GM18870 (cell line): ENCODE data around the gene SLC9A1.

Experiments used
- ATAC-seq: cut with Tn5 transposase; IDR thresholded peaks from one replicate; pipeline ENCODE4 v1.9.1; 2021; ENCODE audit warnings: moderate library complexity; ENCODE audit not compliant: unreplicated experiment

The SLC9A1 gene

DNA sequence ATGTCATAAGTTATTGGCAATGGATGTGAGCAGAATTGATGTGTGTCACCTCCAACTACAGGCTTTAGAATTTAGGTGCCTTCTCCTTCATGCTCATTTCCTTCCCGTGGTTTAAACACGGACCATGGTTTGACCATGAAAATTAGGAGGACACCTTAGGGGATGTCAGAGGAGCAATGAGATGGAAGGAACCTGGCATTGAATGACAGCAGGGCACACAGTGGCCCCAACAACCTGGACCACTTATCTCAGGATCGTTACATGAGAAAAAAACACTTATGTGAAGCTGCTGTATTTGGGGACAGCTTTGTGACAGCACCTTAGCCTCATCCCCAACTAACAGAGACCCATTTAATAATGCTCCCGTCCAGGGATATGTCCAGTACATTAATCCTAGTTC, 70.8 kb downstream of the SLC9A1 start:
- no peak for ATAC-seq

DNA sequence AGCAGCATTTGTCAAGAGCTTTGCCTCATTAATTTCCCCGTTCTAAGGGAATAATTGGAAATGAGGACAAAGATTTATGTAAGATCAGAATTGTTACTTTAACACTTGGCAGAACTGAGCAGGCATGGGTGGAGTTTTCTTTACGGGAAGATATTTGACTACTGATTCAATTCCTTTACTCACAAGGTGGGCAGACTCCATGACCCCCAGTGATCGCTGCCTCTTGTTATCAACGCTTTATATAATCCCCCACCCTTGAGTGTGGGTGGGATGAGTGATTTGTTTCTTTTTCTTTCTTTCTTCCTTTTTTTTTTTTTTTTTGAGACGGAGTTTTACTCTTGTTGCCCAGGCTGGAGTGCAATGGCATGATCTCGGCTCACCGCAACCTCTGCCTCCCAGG, 77.0 kb downstream of the SLC9A1 start:
- no peak for ATAC-seq

DNA sequence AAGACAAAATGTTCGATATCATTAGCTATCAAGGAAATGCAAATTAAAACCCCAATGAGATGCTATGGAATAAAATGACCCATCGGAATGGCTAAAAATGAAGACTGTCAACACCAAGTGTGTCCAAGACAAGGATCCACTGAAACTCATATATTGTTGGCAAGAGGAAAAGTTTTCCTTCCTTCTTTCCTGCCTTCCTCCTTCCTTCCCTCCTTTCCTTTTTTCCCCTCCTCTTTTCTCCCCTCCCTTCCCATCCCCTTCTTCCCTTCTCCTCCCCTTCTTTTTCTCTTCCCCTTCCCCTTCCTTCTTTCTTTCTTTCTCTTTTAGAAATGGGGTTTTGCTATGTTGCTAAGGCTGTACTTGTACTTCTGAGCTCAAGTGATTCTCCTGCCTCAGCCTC, 78.1 kb downstream of the SLC9A1 start:
- no peak for ATAC-seq

DNA sequence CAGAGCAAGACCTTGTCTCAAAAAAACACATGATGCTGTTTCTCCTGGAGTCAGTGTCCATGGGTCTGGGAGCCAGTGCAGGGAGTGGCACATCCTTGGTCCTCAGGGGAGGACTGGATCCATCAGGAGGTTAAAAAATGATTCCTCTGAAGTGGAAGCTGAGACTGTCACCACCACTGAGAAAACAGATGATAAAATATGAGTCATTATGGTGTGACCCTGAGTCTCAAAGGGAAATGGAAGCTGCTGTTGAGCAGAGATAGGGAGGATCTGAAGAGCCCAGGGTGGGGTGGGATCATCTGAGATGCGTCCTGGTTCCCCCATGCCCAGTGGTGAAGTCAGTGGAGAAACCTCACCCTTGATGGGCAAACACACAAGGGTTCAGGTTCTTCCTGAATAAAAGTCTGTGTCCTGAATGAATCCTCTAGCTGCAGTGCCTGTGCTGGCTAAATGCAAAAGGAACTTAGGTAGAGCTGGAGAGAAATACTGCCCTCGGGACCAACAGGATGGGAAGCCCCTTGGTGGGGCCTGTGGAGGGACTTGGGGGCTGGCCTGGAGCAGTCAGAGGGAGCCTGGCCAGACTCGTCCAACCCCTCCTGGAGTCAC, 80.6 kb downstream of the SLC9A1 start:
- ATAC-seq, result no peak

DNA sequence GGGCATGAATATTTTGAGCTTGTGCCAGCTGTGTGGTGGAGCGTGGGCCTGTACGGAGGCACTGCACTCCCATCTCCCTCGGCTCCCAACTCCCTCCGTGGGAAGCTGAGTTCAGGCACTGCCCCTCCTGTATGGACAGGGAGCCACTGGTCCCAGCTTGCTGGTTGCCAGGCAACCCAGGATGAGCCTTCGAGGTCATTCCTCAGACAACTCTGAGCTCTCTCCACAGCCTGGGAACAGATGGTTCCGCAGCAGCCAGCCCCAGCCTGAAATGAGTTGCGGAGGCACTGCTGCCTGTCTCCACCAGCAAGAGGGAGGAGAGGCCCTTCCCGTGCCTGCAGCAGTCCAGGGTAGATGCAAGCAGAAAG, 83.9 kb downstream of the SLC9A1 start:
- no peak for ATAC-seq

DNA sequence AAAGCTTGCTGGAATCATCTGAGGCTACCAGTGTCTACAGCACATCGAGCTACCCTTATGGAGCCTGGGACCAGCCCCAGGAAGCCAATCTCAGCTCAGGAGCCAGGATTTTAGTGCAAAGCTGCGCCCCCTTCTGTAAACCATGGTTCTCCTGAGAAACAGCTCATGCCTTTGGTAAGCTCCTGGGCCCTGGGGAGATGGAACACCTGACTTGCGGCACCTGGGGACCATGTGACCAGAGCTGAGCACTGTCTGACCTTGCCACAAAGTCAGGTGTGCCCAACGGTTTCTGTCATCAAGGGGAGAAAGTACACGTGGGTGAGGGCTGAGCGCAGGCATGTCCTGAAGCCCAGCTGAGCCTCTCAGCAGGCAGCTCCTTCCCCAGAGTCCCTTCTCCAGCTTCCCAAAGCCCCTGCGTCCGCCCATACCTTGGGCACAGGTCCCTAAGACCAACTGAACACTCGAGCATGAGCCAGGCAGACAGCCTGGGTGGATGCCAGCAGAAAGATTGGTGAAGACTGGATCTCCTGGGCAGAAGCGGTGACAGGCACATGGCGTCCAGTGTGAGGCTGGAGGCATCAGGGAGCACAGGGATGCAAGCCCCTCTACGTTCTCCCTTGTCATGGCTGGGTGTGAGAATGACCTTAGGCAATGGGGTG, 84.4 kb downstream of the SLC9A1 start:
- ATAC-seq, result no peak

DNA sequence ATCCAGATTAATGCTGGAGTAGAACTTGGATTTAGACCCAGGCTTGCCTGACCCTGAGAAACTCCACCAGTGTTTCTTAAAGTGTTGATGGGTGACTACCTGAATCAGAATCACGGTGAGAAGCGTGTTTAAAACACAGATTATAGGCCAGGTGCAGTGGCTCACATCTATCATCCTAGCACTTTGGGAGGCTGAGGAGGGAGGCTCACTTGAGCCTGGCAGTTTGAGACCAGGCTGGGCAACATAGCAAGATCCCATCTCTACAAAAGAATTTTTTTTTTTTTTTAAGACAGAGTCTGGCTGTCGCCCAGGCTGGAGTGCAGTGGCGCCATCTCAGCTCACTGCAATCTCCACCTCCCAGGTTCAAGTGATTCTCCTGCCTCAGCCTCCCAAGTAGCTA, 86.0 kb downstream of the SLC9A1 start:
- no peak for ATAC-seq

DNA sequence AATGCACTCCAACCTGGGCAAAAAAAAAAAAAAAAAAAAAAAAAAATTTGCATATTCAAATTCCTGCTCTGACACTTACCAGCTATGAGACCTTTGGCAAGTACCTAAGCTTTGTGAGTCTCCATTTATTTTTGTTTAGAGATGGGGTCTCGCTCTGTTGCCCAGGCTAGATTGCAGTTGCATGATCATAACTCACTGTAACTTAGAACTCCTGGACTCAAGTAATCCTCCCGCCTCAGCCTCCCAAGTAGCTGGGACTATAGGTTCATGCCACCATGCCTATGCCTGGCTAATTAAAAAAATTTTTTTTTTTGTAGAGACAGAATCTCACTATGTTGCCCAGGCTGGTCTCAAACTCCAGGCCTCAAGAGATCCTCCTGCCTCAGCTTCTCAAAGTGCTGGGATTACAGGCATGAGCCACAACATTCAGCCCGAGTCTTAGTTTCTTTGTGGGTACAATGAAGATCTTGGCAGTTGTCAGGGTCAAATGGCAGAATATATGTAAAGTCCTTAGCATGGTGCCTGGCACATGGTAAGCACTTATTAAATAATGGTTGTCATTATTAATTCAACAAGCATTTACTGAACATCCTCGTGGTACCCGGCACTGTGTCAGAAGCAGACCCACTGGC, 88.8 kb downstream of the SLC9A1 start:
- ATAC-seq, result no peak

DNA sequence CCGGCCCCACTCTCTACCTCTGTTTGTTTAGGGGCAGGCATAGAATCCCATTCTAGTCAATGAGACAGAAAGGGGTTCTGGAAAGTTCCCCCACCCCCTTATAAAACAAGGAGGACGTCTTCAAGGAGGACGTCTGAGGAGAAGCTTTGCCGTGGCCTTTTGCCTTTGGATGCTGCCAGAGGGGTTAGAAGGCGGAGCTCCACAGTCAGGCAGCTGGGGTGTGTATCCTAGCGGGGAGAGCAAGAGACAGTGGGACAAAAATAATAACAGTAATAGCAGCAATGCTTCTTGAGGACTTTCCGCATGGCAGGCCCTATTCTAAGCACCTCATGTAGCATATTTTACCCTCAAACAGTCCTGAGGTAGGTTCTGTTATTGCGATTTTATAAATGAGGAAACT, 94.0 kb downstream of the SLC9A1 start:
- ATAC-seq, result no peak

DNA sequence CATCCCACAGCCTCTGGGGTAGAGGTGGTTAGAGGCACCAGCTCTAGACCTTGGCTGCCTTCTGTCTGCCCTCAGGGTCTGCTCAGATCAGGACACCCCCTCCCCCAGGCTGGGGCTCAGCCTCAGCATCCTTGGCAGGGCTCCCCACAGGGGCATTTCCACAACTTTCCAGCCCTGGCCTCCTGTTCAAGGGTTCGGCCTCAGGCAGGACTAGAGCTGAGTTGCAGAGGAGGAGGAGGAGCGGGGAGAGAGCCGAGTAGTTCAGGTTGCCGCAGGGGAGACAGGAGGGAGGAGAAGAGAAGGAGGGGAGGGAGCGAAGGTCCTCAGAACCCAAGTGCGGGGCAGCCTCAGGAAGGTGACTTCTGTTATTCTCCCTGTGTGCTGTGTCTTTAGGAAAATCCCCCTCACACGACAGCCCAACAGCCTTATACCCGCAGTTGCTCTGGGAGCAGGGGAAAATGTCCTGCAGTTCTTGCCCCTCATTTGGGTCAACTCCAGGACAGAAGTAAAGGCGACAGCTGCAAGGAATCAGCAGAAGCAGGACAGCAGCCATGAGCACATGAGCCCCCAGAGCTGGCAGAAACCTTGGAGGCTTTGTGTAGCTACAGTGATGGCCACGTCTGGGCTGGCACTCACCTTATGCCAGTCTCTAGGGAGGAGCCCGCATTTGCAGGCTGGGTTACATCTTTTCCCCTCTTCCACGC, 95.8 kb downstream of the SLC9A1 start:
- ATAC-seq, result no peak

DNA sequence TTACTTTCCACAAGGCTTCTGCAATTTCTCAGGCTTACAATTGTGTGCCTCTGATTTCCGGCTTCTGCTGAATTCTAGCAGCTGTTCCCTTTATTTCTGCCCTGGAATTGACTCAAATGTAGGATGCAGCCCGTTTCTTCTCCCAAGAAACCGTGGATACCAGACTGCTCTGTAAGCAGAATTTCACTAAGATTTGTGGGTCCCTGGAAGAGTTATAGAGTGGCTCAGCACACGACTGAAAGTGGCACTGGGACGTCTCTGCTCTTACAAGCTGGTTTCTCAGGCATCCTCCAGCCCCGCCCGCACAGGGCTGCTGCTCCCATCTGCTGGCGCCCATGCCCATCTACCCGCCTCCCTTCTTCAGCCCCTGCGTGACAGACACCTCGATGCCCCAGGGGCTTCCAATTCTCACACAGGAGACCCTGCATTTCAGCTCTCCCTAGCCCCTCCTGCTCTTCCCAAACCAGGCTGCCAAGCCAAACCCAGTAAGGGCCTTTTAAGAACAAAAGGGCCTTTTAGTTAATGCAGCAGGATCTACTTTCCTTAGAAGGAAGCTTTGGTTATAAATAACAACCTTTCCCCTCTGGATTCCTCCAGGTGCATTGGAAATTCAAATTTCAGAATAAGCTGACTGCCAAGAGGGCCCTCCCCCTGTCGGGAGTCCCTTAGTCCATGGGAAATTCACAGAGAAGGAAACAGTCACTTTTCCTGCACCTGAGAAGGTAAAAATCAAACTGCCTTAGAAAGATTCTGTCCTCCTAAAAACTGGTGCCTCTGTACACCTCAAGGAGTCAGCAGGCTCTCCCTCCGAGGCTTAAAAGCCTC, 96.9 kb downstream of the SLC9A1 start:
- no peak for ATAC-seq

DNA sequence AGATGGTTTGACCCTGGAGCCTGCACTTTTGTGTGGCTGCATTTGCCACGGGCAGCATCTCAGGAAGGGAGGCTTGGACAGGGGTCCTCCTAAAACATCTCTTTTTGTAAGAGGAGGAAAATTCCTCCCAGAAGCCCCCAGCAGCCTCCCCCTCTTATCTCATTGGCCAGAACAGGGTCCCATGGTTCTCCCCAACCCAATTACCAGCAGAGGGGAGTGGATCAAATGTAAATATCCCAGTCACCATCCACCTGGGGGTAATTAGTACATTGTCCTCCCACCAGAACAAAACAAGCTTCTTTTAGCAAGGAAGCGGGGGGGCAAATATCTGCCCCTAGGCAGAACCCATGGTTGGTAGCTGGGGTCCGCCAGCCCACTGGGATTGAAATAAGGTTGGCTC, 97.5 kb downstream of the SLC9A1 start:
- ATAC-seq, result no peak

DNA sequence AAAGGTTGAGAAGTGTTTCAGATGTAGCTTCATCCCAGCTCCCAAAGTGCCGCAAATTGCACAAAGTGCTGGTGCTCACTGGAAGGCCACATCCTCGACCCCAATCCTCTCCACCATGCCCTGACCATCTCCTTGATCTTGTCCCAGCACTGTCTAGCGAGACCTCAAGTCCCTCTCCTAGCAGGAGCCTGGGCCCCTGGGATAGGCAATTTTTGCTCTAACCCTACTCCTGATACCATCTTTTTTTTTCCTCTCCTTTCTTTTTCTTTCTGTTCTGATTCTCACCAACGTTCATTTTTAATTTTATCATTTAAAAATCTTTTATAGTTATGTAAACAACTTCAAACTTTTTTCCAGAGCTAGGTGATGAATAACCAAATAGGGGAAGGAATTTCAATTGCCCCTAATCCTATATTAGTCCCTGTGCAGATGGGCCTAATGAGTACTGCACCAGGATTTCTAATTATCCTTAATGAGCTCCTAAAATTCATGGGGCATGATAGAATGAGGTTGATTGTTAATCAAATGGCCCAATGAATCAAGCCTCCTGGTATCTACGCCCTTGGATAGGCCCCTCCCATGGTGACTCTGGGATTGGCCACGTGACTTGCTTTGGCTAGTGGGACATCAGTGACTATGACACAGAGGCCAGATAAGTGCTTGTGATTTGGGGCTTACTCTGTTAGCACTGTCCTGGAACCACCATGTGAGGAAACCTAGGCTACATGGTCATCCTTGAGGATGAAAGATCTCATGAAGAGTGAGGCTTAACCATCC, 100.8 kb downstream of the SLC9A1 start:
- ATAC-seq, result no peak

DNA sequence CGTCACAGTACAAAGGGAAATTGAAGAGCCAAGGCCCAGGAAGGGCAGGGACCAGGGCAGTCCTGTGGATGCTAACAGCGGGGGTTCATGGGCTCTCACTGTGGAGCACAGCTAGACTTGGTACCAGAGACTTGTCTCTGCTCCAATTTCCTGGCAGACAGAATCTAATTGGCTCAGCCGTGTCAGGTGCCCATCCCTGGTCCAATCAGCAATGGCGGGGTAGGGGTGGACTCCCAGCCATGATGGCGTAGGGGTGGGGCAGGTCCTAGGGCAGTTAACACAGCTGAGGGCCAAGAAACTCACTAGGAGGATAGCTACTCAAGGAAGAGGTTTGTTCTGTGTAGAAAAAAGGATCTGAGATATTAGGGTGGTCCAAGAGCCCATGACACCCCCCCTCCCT, 102.4 kb downstream of the SLC9A1 start:
- no peak for ATAC-seq

DNA sequence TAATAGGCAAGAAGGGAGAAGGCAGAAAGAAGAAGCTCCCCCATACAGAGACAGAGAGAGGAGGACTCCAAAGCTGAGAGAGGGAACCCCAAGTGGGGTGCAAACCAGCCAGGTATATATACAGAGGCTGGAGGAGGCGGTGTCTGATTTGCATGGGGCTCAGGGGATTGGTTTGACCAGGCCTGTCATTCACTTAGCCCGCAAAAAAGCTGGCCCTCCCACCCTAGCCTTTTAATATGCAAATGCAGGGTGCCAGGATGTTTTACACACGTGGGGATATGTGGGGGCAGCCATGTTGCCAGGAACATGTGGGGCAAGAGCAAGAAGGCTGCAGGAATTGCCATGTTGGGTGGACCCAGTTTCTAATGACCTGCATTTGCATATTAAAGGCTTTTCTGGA, 105.3 kb downstream of the SLC9A1 start:
- no peak for ATAC-seq

DNA sequence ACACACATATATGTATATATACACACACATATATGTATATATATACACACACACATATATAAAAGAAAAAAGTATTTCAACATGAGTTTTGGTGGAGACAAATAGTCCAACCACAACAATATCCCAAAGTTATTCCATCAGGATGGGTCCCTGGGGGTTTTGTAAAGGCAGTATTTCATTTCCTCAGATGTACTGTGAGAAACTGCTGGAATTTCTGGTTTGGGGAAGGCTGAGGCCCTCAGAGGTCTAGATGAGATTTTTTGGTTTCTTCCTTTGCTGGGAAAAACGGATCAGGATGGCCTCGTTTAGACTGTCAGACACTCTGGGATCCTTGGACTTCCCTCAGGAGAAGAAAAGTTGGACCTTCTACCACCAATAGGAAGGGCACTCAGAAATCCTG, 105.8 kb downstream of the SLC9A1 start:
- ATAC-seq, result no peak
